Stomach smooth muscle (tissue), 2 donors: Measurements from ENCODE around the gene PDK3.

ENCODE experiments used
- H3K27ac ChIP-seq: one replicate; pipeline ENCODE4 v1.7.0; 2013; ENCODE audit warnings: mild to moderate bottlenecking, low read length, inconsistent platforms
- H3K27me3 ChIP-seq, 2 donors: one replicate each; pipeline ENCODE4 v1.7.0; 2013; ENCODE audit warnings: low read length in 2 of 2; ENCODE audit not compliant: insufficient read depth in 2 of 2, control insufficient read depth in 1 of 2
- H3K36me3 ChIP-seq, 2 donors: one replicate each; pipeline ENCODE4 v1.7.0; 2013; ENCODE audit warnings: low read length in 2 of 2; ENCODE audit not compliant: control insufficient read depth in 2 of 2, insufficient read depth in 2 of 2
- H3K4me1 ChIP-seq: one replicate; pipeline ENCODE4 v1.7.0; 2013; ENCODE audit warnings: low read length; ENCODE audit not compliant: control insufficient read depth, insufficient read depth
- H3K4me3 ChIP-seq, 2 donors: one replicate each; pipeline ENCODE4 v1.7.0; 2013; ENCODE audit warnings: low read length in 2 of 2
- H3K9ac ChIP-seq, 2 donors: one replicate each; pipeline ENCODE4 v1.7.0; 2013; ENCODE audit warnings: low read length in 2 of 2, mild to moderate bottlenecking in 1 of 2
- H3K9me3 ChIP-seq, 2 donors: one replicate each; pipeline ENCODE4 v1.7.0; 2013; ENCODE audit warnings: low read length in 2 of 2; ENCODE audit not compliant: control insufficient read depth in 2 of 2
- donor health status: healthy.
- donor health status: Pancreatic carcinoma.

PDK3 gene

GRCh38 chrX:24577091-24577490 lies 112.0 kb downstream of the PDK3 start:
- no peak overlapping the region for H3K9ac ChIP-seq
- no peaks in the 10 kb centered on the region for H3K9me3 ChIP-seq
- H3K27ac ChIP-seq, result no peak overlapping the region
- H3K27me3 ChIP-seq, result peaks cover 0 to 2% of the 10 kb centered on the region in 2 donors
- no peaks in the 10 kb centered on the region for H3K36me3 ChIP-seq
- H3K4me3 ChIP-seq, result no peak overlapping the region
- H3K4me1 ChIP-seq, result no peaks in the 10 kb centered on the region
